Mammary epithelial cell (primary cell): Measurements from ENCODE around the gene XKRX.

Source experiments
- EZH2 ChIP-seq: IDR thresholded peaks from 2 replicates; pipeline ENCODE4 v1.6.1; 2012; ENCODE audit warnings: low read length, inconsistent platforms, borderline replicate concordance
- TF ChIP-seq, protein P1 (sequence below), 2 donors: IDR thresholded peaks in 1 of 2; conservative IDR thresholded peaks in 1 of 2; 2 replicates each; pipeline ENCODE4 v1.5.1; 2011 to 2012; ENCODE audit warnings: inconsistent platforms in 2 of 2, low read length in 2 of 2, mild to moderate bottlenecking in 2 of 2, control low read depth in 1 of 2, low read depth in 1 of 2; ENCODE audit not compliant: insufficient read depth in 1 of 2; ENCODE audit errors: extremely low read depth in 1 of 2

DNA sequence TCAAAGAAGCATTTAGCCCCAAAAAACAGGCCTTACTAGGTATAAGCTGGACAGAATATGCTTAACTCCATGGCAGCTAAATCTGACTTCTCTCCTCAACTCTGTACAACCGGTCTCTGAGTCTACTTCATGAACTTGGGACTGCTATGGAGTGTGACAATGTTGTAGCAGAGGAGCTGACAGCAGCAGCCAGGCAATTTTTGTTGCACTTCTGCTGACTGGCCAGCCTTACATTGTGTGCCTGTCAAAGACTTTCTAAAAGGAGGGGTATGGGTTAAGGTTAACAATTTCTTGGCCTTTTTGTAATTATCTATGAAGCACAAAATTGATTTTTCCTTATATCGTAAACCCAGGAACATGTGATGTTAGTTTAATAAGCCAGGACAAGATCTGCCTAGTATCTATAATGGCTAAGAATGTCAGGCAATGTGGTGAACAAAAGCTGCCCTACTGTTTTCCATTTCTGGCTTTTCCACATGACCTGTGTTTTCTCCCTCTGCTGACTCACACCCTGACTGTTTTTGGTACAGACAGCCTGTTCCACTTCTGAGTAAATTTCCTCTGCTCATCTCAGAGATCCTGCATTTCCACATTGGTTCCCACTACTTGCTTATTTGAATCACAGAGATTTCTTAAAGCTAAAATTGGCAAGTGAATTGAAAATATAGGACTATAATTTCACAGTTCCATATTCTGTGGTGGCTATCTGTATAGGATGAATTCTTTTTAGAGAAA, 63.9 kb downstream of the XKRX start:
- TF ChIP-seq, protein P1, sequence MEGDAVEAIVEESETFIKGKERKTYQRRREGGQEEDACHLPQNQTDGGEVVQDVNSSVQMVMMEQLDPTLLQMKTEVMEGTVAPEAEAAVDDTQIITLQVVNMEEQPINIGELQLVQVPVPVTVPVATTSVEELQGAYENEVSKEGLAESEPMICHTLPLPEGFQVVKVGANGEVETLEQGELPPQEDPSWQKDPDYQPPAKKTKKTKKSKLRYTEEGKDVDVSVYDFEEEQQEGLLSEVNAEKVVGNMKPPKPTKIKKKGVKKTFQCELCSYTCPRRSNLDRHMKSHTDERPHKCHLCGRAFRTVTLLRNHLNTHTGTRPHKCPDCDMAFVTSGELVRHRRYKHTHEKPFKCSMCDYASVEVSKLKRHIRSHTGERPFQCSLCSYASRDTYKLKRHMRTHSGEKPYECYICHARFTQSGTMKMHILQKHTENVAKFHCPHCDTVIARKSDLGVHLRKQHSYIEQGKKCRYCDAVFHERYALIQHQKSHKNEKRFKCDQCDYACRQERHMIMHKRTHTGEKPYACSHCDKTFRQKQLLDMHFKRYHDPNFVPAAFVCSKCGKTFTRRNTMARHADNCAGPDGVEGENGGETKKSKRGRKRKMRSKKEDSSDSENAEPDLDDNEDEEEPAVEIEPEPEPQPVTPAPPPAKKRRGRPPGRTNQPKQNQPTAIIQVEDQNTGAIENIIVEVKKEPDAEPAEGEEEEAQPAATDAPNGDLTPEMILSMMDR (conservative IDR thresholded peaks at IDR 0.05 in 1 of 2, IDR thresholded peaks at IDR 0.05 in 1 of 2; ENCODE audit: extremely low read depth in 1 of 2, insufficient read depth in 1 of 2, low read depth in 1 of 2, low read length in 2 of 2): no peak
- TF ChIP-seq EZH2: no peak
